T47D (cell line): ENCODE results near the gene ENOX1.

Experiments
- DNase-seq, 2 experiments: peaks; one replicate each; pipeline versions ENCODE4 v3.0.0 to v3.0.0-alpha.2; 2011 to 2012; ENCODE audit warnings: low read depth in 1 of 2, low spot score in 1 of 2
- JUND ChIP-seq: IDR thresholded peaks from 2 replicates; pipeline ENCODE4 v1.6.1; 2012; ENCODE audit warnings: low read depth
- in situ Hi-C: cut with HindIII; loops from 2 replicates; pipeline ENCODE4 v1.10.0; 2016; ENCODE audit warnings: low sequenced_read_pairs, low pct_unique_long_range_greater_than_20kb

The ENOX1 gene

DNA sequence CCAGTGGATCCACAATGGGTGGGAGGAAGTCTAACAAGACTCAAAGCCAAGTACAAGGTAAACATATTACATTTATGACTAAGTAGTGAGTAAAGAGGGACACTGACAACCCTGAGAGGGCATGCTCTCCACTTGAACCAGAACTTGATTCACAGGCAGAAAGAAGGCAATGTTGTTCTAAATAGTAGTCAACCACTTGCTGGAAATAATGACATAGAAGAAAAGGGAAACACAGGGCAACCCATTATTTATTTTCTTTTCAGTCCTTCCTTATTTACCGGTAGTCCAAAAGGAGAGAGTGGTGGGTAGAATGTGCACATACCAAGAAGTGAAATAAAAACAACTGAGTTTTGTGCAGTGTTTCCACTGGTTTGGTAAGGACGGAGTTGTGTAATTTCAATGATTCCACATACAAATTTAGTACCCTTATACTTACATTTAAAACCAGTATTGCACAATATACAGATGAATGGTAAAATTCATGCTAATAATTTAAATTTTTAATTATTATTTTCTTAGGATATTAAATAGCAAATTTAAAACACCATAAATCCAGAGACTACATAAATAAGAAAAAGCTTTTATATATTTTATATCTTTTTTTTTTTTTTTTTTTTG, 65.9 kb downstream of the ENOX1 start:
- TF ChIP-seq JUND = no peak
- DNase-seq = no peak
- in situ Hi-C loops = no loop called here

DNA sequence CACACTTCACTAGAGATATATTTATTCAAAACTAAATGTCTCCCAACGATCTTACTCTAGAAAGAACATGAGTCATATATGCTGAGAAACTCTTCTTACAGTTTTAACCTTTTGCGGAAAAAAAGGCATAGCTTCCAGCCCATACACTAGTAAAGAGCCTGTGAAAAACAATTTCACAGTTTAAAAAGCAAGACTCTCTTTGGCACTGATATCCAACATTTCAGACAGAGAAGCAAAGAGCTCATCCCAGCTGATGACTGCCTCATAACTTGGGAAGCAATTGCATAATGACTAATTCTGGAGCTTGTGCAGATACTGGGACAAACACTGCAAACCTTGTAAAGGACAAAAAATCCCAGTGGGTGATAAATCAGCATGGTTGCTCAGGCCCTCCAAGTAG, 88.0 kb downstream of the ENOX1 start:
- TF ChIP-seq JUND = no peak
- no peak for DNase-seq
- in situ Hi-C loops = no loop called here

DNA sequence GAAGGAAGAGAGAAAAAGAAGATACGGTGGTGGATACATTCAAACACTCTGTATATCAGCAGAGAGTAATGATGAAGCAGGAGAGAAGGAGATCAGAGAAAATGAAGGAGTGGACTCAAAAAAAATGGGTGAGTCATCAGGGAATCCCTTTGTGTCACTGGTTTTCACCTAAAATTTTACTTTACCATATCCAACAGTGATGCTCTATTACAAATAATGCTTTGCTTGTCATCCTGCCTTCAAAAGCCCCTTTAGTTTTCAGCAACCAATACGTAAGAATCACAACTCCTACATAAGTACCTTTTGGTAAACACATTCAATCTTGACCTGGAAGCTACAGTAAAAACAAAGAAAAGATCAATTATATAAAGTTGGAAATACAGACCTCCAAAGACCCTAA, 88.8 kb downstream of the ENOX1 start:
- no peak for DNase-seq
- TF ChIP-seq JUND = no peak
- in situ Hi-C loops = no loop called here

DNA sequence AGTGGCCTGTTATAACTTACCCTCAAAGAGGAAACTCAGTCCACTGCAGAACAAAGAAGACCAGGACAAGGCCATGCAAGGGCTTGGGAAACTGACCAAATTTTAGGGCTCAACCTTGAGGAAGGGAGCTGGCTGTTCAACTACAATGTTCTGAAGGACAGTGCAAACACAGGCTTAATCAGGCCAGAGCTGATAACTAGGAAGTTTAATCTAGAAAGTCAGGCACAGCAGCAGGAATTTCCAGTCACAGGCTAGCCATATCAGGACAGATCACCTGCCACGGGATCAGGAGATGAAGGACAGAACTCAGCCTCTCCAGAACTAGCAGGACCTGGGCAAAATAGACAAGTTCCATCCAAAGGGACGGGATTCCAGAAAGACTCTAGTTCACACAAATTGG, 89.4 kb downstream of the ENOX1 start:
- in situ Hi-C loops = no loop called here
- DNase-seq = no peak
- no peak for TF ChIP-seq JUND

DNA sequence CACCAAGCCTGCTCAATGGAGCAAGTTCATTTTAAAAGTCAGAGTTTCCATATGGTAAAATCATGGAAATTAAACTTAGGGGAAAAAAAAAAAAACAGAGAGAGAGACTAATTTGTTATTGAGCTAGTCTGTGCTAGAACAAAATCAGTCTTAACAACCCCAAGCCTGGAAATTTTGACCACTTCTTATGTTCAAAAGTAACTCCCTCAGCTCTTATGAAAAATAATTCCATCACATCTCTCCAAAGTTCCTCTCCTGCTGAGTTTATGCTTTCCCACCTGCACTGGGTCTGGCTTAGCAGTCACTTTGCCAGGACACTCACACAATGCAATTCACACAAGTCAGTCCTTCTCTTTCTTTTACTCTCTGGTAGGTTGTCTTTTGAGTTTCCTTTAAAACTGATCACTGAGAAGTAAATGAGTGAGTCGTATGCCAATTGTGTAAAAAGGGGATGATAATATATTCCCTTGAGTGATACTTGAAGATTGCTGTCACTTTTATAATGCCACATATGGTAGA, 92.6 kb downstream of the ENOX1 start:
- DNase-seq = no peak
- in situ Hi-C loops = no loop called here
- no peak for TF ChIP-seq JUND

DNA sequence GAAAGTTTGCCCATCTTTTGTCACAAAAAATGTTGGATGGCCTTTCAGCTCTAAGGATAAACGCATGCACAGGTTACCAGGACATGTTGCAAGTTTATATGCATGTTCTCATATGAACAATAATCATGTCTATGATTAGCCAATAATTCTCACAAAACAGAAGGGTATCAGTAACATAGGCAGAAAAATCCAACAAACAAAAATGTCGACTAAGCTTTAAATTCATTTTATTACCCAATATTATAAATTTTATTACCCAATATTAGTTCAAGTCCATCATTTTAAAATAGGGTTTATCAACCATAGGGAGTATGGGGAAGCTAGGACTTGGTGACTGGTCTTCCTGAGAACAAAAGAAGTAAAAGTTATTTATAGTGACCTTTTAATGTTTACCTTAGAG, 93.1 kb downstream of the ENOX1 start:
- no peak for DNase-seq
- in situ Hi-C loops = no loop called here
- TF ChIP-seq JUND = no peak

DNA sequence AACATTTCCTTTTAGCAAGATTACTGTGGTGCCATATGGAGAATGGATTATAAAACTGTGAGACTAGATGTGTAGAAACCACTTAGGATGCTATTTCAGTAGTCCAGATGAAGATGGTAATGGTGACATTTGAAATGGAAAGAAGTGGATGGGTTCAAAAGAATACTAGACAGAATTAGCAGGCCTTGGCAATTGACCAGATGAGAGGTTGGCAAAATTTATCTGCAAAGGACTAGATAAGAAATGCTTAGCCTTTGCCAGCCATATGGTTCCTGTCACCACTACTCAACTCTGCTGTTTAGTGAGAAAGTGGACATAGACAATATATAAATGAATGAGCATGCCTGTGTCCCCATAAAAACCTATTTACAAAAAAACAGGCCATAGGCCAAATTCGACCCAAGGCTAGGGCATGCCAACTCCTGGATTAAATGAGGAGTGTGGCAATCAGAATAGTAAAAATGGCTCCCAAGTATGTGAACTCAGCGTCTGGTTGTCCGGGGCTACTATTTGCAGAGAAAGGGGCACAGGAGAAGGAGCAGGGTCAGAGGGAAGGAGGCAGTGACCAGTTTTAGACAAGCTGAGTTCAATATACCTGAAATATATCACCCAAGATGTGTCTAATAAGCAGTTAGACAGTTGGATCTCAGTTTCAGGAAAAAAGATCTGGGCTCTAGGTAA, 98.4 kb downstream of the ENOX1 start:
- in situ Hi-C loops = no loop called here
- no peak for DNase-seq

DNA sequence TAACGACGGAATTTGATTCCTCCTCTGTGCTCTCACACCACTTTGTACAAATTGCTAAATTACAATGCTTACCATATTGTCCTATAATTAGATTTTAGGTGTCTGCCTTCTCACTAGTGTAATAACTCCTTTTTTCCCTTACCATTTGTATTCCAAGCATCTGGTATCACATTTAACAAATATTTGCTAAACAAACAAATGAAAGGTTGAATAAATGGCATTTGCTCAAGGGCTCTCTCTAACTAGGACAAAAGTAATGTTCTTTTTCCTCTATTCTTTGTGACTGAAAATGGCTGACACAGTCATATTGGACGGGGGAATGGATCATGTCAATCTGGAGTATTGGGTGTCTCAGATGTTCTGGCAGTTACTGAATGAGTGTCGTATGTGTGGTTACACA, 99.7 kb downstream of the ENOX1 start:
- in situ Hi-C loops = no loop called here
- DNase-seq = no peak
- no peak for TF ChIP-seq JUND

More for the DNA sequence above, 98.4 kb downstream of the ENOX1 start:
- no peak for TF ChIP-seq JUND

DNA sequence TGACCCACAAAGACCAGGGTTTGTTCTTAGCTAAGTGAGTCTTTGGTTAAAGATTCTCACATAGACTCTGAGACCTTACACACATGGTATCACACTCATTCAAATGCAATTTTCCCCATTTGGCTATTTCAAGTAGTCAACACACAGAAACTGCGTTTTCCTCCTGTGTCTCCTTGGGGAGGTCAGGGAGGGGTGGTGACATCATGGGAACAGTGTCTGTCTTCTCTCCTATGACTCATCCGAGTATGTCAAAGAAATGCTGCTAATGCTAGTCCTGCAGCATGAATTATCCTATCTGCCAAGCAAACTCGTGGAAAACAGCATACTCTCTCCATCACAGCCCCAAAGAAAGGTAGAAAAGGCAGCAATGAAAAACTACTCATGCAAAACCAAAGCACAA, 100.2 kb downstream of the ENOX1 start:
- in situ Hi-C loops = no loop called here
- DNase-seq = peak in 1 of 2 experiments; percentile 19

DNA sequence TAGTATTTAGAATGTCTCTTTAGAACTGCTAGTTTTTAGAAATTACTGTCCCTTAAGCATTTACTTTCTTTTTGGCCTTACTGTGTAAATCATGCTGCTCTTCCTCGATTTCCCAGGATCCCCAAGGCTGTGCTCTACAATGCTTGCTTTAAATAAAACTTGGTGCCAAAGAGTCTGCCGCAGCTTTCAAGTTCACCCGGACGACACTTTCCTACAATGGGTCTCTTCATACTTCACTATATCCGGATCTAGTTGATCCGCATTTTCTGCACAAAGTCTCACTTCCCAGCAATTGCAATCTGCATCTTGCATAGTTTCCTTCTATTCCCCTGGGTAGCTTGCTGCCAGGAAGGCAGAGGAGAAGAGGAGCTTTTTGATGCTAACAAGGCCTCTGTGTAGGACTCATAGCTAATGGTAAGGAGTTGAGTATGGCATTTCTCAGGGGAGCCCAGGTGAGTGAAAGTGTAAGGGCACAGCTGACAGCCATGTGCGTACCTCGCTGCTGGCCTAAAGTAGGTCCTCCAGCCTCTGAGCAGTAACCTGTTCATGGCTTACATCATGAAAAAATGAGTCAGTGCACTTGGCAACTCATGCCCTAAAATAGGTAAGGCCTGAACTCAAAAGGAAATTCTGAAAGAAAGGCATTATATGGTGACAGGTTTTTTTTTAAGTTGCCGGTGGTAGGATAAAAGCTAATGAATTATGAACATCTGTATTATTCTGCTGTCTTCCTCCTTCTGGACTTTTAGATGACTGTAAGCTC, 101.6 kb downstream of the ENOX1 start:
- no peak for TF ChIP-seq JUND

More for the DNA sequence above, 100.2 kb downstream of the ENOX1 start:
- TF ChIP-seq JUND = no peak

DNA sequence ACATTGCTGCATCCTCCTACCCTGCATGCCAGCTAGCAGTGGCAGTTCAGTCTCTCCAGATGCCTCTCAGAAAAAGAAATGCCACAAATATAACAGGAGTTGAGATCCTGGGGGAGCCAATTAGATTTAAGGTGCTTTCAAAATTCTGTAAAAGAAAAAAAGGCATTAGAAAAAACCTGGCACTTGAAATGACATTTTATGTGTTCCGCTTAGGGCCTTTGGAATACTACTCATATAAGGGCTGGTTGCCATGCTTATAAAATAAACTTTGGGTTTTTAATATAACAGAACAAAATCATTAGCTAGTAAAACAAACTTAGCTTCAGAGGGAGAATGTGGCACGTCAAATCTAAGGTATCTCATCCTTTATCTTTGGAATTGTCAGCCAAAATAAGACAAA, 104.1 kb downstream of the ENOX1 start:
- no peak for DNase-seq
- no peak for TF ChIP-seq JUND
- in situ Hi-C loops = no loop called here

More for the DNA sequence above, 101.6 kb downstream of the ENOX1 start:
- in situ Hi-C loops = no loop called here
- no peak for DNase-seq

DNA sequence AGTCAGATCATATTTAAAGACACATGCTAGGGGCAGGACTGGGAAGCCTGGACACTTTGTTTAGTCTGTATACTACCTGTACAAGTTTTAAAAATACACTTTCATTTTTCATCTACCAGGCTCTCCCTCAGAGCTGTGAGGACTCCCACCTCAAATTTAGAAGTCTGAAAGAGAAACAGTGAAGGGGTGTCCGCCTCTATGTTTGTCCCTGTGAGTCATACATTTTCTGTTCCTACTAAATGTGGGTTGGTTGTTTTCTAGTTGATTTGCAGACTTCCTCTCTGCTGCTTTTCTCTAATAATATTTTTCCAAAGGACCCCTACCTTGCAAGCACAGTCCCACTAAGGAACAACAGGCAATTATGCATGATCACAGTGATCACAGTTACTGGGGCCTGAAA, 110.5 kb downstream of the ENOX1 start:
- no peak for TF ChIP-seq JUND
- in situ Hi-C loops = no loop called here
- no peak for DNase-seq

DNA sequence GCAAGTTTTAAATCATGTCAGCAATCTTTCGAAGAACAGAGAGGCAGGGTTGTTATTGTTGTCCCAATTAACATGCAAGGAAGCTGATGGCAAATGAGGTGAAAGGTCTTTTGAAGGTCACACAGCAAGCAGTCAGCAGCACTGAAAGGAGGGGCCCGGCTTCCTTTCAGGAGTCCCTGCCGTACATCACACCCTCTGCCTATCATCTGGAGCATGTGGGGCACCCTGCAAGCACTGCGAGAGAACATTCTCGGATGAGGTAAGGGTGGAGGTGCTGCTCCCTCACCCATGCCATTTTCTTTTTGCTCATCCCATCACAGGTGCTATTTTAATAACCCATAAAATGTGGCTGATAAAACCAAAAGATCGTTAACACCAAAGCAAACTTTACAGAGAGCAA, 111.2 kb downstream of the ENOX1 start:
- no peak for DNase-seq

More for the DNA sequence above, 111.2 kb downstream of the ENOX1 start:
- in situ Hi-C loops = no loop called here
- TF ChIP-seq JUND = no peak
